SU-DHL-6 (cell line): ENCODE data around the gene SLC39A8.

Experiments
- H2AFZ ChIP-seq: fragments of 200-600 bp; sonication (generic); 2 replicates; pipeline ENCODE4 v1.6.1; 2014; ENCODE audit warnings: low read depth, mild to moderate bottlenecking, moderate library complexity, mixed read lengths, antibody characterized with exemption, low read length; ENCODE audit not compliant: severe bottlenecking
- H3F3A ChIP-seq: fragments of 200-600 bp; shearing (Covaris generic); 2 replicates; pipeline ENCODE4 v1.6.0; 2016; ENCODE audit warnings: antibody characterized with exemption, mild to moderate bottlenecking; ENCODE audit not compliant: insufficient read depth
- H3K27ac ChIP-seq: fragments of 200-600 bp; sonication (generic); 2 replicates; pipeline ENCODE4 v1.5.1; 2016; ENCODE audit warnings: low read depth, mild to moderate bottlenecking, low read length, moderate library complexity, mixed read lengths
- H3K27me3 ChIP-seq: fragments of 200-600 bp; sonication (generic), shearing (Covaris generic); 2 replicates; pipeline ENCODE4 v1.6.0; 2014; ENCODE audit warnings: mild to moderate bottlenecking, low read length
- H3K36me3 ChIP-seq: fragments of 200-600 bp; sonication (generic); 2 replicates; pipeline ENCODE4 v1.6.1; 2014; ENCODE audit warnings: mild to moderate bottlenecking, low read length, mixed read lengths
- H3K4me2 ChIP-seq: fragments of 300-600, 200-600 bp; shearing (Covaris generic), sonication (generic); 2 replicates; pipeline ENCODE4 v1.6.0; 2014; ENCODE audit warnings: low read length, low read depth, mild to moderate bottlenecking; ENCODE audit not compliant: poor library complexity, severe bottlenecking
- H3K4me3 ChIP-seq: fragments of 200-600 bp; sonication (generic); 2 replicates; pipeline ENCODE4 v1.5.1; 2014; ENCODE audit warnings: antibody characterized with exemption, low read length, mild to moderate bottlenecking, mixed read lengths; ENCODE audit not compliant: insufficient read depth, poor library complexity, severe bottlenecking
- H3K79me2 ChIP-seq: fragments of 200-600 bp; sonication (generic); 2 replicates; pipeline ENCODE4 v1.6.1; 2014; ENCODE audit warnings: mild to moderate bottlenecking, low read length, moderate library complexity; ENCODE audit not compliant: insufficient read depth
- H3K9ac ChIP-seq: fragments of 200-600 bp; sonication (generic); 2 replicates; pipeline ENCODE4 v1.7.0; 2014; ENCODE audit warnings: mild to moderate bottlenecking, low read length
- H3K9me2 ChIP-seq: fragments of 200-600 bp; sonication (generic); replicated peaks from 2 replicates; pipeline ENCODE4 v1.6.1; 2014; ENCODE audit warnings: low read length; ENCODE audit not compliant: insufficient read depth
- H3K9me3 ChIP-seq: fragments of 200-600 bp; sonication (generic); 2 replicates; pipeline ENCODE4 v1.6.1; 2014; ENCODE audit warnings: low read length, mixed read lengths; ENCODE audit not compliant: insufficient read depth
- H4K20me1 ChIP-seq: fragments of 200-600 bp; sonication (generic); 2 replicates; pipeline ENCODE4 v1.6.1; 2014; ENCODE audit warnings: low read depth, mild to moderate bottlenecking, antibody characterized with exemption, low read length, moderate library complexity, mixed read lengths
- CTCF ChIP-seq: fragments of 200-600 bp; sonication (generic); IDR thresholded peaks from one replicate; pipeline ENCODE4 v1.5.1; 2017; ENCODE audit warnings: antibody characterized with exemption, mild to moderate bottlenecking, low read length, moderate library complexity; ENCODE audit not compliant: insufficient read depth, poor library complexity, severe bottlenecking
- EZH2phosphoT487 ChIP-seq: fragments of 200-600 bp; sonication (generic), shearing (Covaris generic); conservative IDR thresholded peaks from 2 replicates; pipeline ENCODE4 v1.6.1; 2018; ENCODE audit warnings: mild to moderate bottlenecking, antibody characterized with exemption, low read length, moderate library complexity, mixed read lengths

Gene SLC39A8

DNA sequence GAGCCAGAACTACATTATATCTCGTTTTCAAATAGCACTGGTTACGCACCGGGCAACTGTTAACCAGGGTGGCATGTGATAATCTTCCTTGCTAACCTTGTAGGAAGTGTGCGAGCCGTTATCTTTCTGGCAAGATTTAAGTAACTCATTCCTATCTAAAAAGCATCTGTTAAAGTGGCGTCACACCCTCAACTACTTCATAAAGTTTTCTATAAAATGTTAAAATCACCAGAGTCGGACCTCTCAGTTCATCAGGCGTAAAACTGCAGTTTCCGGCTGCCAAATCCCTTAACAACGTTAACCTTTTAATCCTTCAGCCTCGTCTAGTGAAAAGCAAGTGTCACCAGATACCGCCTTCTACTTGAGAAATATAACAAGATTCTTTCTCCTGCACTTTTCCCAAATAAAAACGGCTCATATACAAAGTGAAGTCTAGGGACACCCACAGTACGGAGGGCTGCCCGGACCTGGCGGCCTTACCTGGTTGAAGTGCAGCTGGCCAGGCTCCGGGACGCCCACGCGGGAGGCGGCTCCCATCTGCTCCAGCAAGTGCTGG, 1.2 kb downstream of the SLC39A8 start:
- Histone ChIP-seq H3K9me2 (no peaks in the 10 kb centered on the region), H3K4me2 (peak overlapping the region; percentile 97), H3K9ac (peak overlapping the region; percentile 76), H3K27ac (peak overlapping the region; percentile 94), H3K9me3 (no peaks in the 10 kb centered on the region), H3K36me3 (no peaks in the 10 kb centered on the region), H4K20me1 (0 out of 2 replicates have a peak, but pooled peaks cover 3% of the 10 kb centered on the region), H3K79me2 (peaks cover 34% of the 10 kb centered on the region; the same call in 1 of the 2 replicates), H3K4me3 (peak overlapping the region; percentile 84), H3K27me3 (no peaks in the 10 kb centered on the region), H3F3A (peaks cover 11% of the 10 kb centered on the region), H2AFZ (peak overlapping the region; percentile 90)
- no peak for TF ChIP-seq EZH2phosphoT487
- no peak for TF ChIP-seq CTCF

GRCh38 chr4:102342404-102343074, 2.7 kb downstream of the SLC39A8 start:
- H3K9ac ChIP-seq: 0 out of 2 replicates have a peak overlapping the region, but pooled peaks have one; percentile 76
- H3F3A ChIP-seq: peaks cover 11% of the 10 kb centered on the region
- H3K27me3 ChIP-seq: no peaks in the 10 kb centered on the region
- peak overlapping the region; percentile 97 for H3K4me2 ChIP-seq
- H2AFZ ChIP-seq: no peak overlapping the region
- H3K9me3 ChIP-seq: no peaks in the 10 kb centered on the region
- no peak for TF ChIP-seq EZH2phosphoT487
- TF ChIP-seq CTCF: no peak
- no peak overlapping the region for H3K27ac ChIP-seq
- H3K36me3 ChIP-seq: no peaks in the 10 kb centered on the region
- peak overlapping the region; percentile 84 for H3K4me3 ChIP-seq
- 0 out of 2 replicates have a peak, but pooled peaks cover 3% of the 10 kb centered on the region for H4K20me1 ChIP-seq
- H3K9me2 ChIP-seq: no peaks in the 10 kb centered on the region
- H3K79me2 ChIP-seq: peaks cover 36% of the 10 kb centered on the region; the same call in 1 of the 2 replicates

- Histone ChIP-seq H3K9me3 (no peaks in the 10 kb centered on the region), H3F3A (peaks cover 11% of the 10 kb centered on the region), H3K4me3 (no peak overlapping the region), H3K27me3 (no peaks in the 10 kb centered on the region), H3K27ac (no peak overlapping the region), H3K4me2 (no peak overlapping the region), H3K36me3 (no peaks in the 10 kb centered on the region), H3K79me2 (peaks cover 36% of the 10 kb centered on the region; the same call in 1 of the 2 replicates), H4K20me1 (0 out of 2 replicates have a peak, but pooled peaks cover 3% of the 10 kb centered on the region), H2AFZ (no peak overlapping the region), H3K9me2 (no peaks in the 10 kb centered on the region), H3K9ac (no peak overlapping the region)
- TF ChIP-seq EZH2phosphoT487 (no peak), CTCF (no peak)
Measured at GRCh38 chr4:102341201-102341600, 4.1 kb downstream of the SLC39A8 start.
